ENCODE results near the gene HOXD1.

The HOXD1 gene

DNA sequence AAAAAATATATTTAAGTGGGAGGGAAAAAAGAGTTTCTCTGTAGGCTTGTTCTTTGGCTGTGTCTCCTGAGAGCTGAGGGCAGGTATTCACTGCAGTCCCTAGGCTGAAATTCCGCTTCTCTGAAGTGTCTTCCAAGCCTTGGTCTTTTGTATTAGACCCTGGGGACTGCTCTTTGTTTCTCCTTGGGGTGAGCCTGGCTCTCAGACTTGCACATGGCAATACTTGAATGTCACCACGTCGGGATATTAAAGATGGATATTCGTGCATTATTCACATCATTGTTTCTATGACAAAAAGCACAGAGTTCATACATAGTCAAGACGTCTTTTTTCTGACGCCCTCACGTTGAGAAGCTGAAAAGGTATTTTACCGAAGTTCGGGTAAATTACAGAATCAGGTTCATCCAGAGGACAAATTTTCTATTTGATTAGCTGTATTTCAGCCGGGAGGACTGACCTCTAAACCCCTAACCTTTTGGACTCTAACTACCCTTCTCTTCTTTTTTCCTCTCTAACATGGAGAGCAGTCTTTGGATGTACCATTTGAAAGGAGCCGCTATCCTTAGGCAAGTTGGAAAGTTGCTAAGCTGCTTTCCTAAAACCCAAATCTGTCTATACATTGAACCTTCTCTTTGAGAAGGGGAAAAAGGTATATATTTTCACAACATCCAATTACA is 33.8 kb upstream of the HOXD1 start:
- DNase-seq: no peak

DNA sequence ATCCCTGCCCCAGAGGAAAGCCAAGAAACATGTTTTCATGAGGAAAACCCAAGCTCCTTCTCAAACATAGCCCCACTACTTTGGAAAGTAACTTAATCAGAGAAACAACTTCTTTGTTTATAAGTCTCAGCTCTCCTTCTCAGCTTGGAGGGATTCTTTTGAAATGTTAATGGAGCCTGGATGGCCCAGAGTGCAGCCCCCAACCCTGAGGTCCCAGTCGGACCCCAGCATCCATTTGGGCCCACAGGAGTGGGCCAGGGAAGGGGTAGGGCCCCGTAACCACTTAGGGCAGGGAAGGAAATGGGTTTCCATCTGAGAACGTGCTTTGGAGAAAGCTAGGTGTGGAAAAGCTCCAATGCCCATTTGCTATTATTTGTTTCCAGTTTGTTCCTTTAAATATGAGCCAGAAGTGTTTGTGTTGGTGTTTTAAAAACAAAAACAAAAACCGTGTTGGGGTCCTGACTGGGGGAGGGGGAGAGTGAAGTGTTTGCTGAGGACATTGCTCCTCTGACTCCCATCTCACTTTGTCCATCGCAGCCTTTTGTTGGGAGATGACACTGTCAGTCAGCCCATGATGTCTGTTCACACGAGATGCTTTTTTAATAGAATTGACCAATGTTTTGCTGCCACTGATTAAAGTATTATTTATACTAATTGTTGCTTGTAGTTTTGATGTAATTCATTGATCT is 33.0 kb upstream of the HOXD1 start:
- no peak for DNase-seq

DNA sequence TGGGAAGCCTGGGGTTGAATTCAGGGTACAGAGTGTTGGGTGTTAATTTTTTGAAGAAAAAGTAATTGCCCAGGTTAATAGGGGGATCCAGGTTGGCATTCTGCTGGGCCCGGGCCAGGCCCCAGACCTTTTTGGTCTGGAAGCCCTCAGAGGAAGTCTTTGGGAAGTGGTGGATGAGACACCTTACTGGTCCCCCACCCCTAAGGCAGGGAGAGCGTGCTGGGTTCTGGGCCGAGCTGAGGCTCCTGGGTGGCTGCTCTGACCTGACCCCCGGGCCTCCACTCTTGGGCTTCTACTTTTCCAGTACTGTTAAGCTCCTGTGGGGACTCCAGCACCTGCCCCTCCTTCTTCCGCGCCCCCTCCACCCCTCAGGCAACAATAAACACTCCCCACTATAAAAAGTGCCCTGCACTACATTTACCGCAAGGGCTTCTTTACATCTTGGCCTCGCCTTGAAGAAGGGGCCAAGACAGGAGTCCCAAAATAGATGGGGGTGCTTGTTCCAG is 32.1 kb upstream of the HOXD1 start:
- no peak for DNase-seq

DNA sequence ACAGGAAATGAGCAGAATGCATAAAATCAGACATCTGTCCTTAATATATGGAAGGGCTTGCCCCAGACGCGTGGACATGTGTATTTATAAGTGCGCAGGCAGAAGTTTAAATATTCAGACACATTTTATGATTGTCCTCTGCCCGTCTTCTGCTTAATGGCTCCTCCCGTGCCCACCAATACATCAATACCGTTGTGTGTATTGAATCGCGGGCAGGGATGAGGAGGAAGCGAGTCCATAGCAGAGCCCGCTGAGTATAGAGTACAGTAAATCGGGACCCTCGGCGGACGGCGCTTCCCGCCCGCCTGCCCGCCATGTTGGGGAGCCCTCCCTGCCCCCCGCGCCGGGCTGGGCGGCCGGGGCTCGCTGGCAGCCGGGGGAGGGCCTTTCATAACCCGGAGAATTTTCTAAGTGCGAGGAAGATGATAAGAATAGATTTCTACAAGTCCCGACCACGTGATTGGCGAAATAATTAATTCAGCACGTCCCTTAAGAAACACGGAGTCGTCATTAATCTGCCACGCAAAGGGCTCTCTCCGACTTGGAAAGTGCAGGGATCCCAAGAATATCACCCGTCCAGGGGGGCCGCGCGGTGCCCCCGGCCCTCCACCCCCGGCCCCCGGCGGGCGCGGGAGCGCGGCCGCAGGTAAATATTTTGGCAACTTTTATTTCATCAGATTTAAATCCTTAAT is 31.5 kb upstream of the HOXD1 start, which contains the start of gene HOXD3:
Gene HOXD3, plus strand, starts transcription at position 501 of the 692 bp plus-strand sequence. CDS start 11,808 bp downstream, outside the sequence.
- DNase-seq: no peak

DNA sequence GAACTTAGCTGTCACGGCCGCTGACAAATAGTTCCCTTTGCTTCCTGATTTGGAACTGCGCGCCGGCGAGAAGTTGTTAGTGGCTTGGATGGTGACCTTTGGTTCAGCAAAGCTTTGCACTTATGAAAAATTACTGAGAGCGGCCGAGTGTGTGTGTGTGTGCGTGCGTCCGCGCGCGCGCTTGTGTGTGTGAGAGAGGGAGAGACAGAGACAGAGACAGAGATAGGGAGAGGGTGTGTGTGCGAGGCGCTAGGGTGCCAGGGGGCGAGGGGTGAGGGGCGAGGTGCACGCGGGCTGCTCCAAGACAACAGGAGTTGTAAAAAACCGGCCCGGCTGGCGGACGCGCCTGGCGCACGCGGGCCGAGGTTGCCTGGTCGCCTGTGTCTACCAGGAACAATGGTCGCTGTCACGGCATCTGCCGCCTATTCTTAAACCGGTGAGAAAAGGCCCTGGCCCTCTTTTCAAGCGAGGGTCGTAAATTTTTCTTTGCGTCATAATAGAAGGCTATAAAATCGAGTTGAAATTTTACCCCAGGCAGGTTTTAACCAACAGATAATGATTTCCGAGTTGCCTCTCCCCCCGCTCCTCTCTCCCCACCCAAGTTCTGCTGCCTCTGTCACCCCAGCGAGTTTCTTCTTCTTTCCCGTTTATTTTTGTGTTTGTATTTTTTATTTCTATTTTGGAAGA is 30.8 kb upstream of the HOXD1 start:
- DNase-seq: no peak

DNA sequence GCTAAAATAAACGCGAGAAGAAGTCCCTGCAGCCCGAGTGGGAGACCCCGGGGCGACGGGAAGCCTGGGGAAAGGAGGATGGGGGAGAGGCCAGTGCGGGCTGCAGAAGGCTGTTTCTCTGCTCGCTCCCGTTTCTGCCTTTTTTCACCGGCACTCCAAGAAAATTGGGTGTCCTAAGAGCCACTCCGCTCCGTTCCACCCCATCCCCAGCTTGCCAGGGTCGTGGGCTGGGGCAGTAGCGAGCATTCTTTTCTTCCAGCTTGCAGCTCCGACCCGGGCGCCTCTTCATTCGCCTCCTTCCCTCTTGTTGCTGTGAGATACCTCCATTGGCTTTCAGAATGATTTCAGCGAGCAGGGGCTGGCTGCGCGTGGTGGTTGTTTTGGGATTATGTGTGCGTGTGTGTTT is 30.3 kb upstream of the HOXD1 start:
- DNase-seq: no peak

DNA sequence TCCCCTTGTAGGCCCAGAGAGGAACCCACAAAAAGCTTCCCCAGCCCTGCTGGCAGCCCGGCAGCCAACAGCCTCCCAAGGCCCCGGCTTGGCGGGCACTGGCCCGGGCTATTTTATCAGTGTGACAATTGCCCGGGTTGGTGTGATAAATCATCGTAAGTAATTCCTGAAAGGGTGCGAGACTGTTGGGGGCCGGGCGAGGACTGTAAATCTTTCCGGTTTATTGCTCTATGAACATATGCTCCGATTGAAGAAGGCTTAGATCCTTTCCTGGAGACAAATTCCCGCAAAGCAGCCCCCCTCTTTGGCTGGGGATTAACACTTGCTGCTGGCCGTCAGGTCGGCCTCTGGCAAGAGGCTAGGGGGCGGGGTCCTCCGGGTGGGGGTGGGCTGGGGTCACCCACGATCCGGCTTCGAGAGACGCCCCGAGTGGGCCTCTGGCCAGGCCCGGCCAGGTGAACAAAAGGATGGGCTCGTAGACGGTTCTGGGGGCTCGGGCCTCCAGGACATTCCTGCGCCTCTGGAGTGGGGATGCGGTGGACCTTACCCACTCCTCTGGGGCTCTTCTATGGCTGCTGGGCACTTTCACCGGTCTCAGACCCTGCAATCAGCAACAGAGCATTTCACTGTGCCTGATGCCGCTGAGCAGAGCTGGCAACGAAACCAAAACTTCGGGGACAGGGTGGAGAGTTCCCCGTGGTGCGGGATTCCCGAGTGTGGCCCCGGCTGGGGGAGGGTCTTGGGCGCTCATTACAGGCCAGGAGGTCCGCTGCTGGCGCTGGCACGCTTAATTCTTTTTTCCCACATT is 29.4 kb upstream of the HOXD1 start:
- no peak for DNase-seq

DNA sequence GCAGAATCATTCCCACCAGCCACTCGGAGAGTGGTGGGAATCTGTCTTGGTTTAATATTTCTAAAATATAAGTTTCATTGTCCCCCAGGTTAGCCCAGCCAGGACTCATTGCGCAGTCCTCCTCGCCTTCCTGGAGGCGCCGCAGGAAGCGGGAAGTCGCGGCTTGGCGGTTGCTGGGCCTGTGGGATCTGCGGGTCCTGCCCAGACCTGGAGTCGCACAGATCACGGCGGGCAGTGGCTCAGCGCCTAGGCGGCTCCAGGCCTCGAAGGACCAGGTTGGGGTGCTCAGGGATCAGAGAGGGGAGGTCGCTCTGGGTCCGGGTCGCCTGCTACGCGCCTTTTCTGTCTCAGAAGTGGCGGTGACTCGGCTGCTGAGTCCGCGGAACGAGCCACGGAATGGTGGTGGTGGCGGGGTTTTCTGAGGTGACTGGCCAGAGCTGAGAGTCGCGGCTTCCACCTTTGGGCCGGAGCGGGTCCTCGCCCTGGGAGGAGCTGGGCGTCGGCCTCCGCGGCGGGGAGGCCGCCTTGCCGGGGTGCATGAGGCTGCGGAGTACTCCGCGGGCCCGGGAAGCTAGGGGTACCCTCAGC is 28.7 kb upstream of the HOXD1 start:
- no peak for DNase-seq

DNA sequence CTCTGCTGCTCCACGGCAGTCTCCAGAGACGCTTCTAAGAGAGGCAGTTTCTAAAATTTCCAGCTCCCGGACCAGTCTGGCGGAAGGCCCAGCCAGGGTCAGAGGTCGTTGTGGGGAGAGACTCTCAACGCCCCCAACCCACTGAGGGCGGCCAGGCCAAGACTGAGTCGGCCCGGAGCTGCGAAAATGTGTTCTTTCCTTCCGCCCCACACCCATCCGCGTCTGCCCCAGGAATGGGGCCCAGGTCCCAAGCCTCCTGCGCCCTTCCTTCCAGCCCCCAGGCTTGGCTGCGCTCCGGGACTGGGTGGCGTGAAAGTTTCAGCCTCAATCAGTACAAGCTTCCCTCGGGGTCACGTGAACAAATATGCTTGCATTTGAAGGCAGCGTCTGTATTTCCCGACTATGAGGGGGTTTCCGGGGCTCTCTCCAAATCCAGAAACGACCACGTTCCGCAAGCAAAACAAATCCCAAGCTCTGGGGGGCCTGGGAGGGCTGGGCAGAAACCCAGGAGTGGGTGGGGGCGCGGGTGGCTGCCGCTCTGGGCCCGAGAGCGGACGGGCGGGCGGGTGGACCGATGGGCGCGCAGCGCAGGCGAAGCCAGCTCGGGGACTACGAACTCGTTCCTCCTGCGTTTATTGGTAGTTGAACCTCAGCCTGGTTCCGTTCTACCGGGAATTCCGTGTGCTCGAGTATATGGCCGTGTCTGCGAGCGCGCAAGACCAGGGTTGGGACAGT is 28.1 kb upstream of the HOXD1 start:
- no peak for DNase-seq

DNA sequence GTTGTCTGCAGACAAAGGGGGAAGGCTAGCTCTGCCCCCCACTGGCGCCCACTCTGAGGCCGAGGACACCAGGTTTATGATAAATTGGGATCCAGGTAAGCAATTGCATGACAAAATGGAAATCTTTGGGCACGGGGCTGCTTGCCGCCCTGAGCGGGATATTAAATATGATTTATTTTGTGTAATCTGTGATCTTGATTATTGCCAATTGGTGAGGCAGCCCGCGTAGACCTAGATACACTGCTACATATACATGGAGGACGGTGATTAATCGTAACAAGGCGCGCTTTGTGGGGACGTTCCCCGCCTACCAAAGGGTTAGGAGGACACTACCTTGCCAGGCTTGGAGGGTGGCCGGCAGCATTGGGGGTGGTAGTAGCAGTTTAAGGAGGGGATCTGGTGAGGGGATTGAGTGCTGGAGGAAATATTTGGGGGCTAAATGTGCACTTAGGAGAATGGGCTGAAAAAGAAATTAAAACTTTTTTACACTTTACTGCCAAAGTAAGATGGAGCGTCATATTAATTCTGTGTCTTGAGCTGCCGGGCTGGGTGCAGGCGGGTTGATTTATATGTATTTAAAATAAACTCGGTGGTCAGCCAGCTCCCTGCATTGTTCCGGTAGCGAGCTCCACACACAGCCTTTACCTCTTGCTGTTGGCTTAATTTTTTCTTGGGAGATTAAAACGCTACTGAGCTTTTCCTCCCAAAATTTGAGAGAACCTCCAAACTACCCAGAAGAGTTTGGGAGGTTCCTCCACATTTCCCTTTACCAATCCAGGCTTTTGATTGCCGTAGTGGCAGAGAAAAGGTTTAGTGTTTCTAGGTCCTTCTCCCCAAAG is 27.3 kb upstream of the HOXD1 start:
- no peak for DNase-seq

DNA sequence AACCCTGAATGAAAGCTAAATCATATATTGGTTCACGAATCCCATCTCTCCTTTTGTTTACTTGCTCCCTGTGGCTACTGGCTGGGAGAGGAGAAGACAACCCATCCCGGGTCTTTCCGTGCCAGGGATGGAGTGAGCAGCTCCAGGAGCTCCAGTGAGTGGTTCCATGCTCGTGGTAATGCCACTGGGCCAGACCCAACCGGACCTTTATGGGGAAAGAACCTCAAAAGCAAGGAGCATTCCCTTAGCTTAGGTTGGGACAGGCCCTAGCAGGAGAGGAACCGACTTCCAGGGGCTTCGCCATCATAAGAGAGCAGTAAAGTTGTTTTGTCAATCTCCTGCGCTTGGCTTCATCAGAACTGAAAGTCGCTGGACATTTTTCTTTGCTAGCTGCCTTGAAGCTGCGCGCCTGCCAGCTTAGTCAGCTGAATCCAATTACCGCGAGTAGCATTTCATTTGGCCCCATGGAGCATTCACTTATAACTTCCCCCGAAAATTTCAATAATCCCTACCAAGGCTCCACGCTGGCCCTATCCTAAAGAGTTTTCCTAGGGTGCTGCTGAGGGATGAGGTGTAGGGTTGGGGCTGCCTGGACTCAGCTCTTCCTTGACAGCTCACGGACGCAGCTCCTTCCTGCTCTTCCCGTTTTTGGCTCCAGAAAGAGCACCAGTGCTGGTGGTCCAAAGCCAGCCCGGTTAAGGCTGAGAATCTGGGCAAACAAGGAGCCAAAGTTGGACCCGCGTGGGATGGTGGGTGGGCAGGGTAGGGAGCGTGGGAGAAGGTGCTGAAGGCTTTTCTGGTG is 26.4 kb upstream of the HOXD1 start:
- DNase-seq: no peak

DNA sequence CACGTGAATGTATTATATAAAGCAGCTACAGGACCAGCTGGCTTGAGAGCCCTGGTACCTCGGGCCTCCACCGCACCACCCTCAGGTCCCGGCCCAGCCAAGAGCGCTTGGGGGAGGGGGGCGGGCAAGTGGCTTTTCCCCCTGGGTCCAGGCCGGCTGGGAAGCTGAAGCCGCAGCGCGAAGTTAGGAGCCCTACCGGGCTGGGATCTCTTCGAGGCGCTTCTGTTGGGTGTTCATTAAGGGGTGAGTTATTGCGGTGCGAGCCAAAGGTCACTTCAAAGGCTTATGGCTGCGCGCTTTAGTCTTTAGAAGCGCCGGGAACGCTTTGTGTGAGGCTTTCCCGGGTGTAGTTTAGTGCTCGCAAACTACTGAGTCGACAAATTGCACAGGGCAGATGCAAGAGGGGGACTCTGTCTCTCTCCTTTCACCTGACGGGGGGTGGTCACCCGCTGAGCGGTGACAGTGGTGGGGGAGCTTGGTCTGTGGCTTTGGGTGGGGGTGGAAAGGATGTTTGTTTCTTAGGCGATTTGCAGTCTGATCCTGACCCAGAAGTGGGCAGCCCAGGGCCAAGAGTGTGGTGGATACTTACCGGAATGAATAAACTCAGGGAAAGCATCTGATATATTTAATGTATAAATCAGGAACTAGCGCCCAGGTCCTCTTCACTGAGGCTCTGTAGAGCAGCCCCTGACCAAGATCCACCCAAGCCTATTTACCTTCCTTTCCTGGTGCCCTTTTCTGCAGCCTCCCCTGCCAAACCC is 25.4 kb upstream of the HOXD1 start:
- no peak for DNase-seq

DNA sequence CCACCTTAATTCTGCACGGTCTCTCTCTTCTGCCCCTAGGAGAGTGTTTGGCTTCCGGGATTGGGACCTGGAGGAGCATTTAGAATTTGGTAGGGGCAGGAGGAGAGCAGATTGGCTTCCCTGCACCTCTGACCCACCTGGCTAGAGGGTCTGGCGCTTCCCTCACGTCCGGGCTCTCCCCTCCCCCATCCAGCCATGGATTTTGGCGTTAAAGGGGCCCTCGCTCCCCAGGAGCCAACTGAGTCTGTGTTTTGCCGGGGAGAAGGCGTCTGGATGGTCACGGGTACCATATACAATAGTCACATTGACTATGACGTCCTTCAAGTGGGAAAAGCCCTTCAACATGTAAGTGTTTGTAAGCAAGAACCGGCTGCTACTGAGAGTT is 24.8 kb upstream of the HOXD1 start:
- no peak for DNase-seq

DNA sequence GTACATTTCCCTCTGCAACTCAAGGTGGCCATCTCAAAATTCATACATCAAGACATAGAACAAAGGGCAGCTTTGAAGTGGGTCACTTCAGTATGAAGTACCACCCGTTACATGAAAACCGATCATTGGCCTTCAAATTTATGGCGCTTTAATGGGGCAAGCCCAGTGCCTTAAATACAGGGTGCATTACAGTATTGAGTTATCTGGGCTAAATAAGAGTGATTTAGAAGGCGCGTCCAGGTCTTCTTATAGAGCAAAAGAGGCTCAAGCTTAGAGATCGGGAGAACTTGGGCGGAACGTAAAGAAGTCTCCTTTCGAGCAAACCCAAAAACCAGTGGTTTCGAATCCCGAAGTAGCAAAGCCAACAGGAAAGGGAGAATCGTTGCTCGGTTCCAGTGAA is 24.3 kb upstream of the HOXD1 start:
- no peak for DNase-seq

DNA sequence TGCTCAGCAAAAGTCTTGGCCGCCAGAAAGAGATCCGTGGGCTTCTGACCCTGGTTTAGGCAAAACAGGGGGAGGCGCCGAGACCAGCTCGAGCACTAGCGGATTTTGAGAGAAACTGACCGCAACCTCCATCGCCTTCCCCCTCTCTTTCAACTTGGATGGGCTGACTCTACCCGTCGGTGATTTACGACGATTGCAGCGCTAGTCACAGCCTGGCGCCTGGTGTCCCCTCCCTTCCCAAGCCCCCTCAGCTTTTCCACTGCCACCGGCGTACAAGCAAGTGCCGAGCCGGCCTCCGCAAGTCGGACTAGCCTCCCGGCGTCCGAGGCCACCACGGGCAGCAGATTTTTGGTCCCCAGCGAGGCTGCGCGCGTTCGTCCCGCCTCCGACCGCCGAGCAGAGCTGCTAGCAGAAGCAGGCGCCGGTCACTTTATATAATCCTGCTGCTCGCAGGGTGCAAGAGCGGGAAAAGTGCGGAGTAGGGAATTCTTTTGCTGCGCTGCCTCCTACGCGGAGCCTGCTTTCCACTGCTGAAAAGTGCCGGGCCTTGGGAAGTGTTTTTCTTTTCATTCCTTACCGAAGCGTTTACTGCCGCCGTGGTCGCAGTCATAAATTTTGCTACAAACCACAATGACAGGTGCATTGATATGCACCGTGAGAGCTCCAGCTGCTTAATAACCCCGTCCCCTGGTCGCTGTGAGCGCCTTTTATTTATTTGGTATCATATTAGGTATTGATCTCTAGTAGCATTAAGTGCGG is 23.7 kb upstream of the HOXD1 start:
- no peak for DNase-seq

DNA sequence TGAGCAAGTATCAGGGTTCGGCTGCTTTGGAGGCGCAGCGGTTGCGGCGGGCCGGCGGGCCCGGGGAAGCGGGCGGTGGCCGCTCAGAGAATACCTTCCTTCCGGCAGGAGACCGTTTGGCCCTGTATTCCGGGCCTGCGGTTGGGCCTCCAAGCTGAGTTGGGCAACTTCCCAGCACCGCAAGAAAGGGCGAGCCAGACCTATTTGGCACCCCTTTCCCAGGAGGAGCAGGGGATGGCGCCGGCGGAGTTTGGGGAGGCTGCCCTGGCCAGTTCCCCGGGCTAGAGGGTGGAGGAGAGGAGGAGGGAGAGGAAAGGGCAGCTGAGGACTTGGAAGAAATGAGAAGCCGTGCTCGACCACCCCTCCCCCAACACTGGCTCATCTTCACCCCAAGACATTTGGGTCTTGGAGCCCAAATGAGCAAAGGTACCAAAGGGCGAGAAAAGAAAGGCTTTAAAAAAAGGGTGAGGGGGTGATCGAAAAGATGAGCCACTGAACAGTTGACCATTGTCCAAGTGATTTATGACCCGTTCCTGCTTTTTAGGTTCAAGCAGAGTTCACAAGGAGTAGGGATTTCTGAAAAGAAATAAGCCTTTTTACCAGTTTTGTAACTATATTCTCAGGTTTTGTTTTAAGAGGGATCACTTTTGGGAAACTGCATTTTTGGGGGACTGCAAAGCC is 23.0 kb upstream of the HOXD1 start:
- DNase-seq: no peak

DNA sequence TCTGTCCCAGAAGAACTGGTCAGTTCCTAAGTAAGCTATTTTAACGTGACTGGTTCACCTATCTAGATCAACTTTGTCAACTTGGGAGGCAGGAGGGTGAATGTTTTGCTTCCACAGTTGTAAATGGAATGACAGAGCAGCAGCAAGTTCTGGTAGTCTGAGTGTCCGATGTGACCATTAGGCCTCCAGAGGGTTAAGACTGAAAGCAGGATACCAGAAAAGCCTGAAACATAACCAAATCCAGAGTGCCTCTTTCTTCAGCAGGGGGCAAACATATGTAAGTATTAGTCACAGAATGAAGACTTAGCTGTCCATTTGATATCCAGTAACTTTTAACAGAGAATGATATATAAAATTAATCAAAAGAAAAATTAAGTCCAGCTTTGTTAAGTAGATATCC is 22.2 kb upstream of the HOXD1 start:
- no peak for DNase-seq

Data from activated CD4-positive, alpha-beta T cell treated with anti-CD3 and anti-CD28 coated beads for 48 hours (primary cell).